GM21528 (cell line): Measurements from ENCODE around the gene MIOX.

Experiments
- ATAC-seq: cut with Tn5 transposase; IDR thresholded peaks from one replicate; pipeline ENCODE4 v1.9.1; 2021; ENCODE audit warnings: mild to moderate bottlenecking, moderate library complexity; ENCODE audit not compliant: unreplicated experiment, low FRiP score

Gene MIOX

DNA sequence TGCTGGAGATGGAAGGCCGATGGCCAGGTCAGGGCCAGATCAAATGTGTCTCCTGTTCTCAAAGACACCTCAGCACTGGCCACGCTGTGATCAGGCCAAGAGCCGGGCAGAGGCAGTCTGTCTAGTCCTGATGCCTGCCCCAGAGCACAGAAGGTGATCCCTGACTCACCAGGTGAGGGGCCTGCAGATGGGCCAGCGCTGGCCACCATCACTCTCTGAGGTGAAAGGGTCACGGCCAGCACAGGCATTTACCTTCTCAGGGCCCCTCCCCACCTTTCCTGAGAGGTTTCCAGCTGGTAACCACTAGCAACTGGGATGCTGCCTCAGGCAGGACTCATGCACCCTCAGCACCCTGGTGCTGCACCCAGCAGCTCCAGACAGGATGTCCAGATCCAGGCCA, 14.7 kb upstream of the MIOX start:
- no peak for ATAC-seq

- no peak for ATAC-seq
These were observed 13.6 kb upstream of the MIOX start for GRCh38 chr22:50473088-50473487.

DNA sequence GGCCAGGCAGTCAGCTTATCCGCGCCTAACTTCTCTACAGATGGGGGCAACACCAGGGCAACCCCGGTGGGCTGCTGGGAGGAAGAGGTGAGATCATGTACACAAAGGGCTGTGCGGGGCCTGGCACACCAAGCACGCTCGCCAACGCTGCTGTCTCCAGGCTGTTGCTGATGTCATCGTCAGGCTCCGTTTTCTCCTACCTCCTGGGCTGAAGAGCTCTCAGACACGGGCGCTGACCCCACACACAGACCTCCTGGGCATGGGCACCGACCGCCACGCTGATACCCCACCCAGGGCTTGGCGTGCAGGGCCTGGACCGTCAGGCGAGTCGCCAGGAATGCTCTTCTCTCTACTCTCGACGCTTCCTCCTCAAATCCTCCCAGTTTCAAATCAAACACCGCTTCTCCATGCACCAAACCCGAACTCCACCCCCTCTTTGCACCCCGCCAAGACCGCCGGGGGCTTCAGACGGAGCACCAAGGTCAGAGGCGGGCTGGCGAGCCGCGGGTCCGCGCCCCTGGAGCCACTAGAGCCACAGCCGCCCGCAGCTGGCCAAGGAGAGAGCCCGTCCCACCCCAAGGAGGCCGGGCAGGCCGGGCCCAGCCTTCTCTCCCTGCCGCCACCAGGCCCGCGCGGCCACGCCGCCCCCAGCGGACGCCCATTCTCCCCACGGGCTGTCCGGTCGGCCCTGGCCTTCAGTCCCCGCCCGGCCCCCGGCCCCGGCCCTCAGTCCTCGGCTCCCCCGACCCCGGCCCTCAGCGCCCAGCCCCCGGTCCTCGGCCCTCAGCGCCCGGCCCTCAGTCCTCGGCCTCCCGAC, 12.6 kb upstream of the MIOX start:
- no peak for ATAC-seq

- ATAC-seq = peak; percentile 57
These were observed 11.7 kb upstream of the MIOX start, which contains the start of gene SBF1 for GRCh38 chr22:50474710-50475651. SBF1 (minus strand) TSS chr22:50475035; CDS start chr22:50474840, 195 bp downstream.

DNA sequence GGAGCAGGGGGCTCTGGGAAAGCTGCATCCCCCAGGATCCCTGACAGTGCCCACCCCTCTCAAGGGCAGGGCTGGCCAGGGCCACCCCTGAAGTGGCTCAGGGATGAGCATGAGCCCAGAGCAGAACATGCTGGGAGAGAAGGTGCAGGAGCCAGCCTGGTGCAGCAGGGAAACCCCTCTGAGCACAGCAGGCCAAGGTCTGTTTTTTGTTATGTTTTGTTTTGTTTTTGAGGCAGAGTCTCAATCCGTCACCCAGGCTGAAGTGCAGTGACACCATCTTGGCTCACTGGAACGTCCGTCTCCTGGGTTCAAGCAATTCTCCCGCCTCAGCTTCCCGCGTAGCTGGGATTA, 11.0 kb upstream of the MIOX start:
- no peak for ATAC-seq

DNA sequence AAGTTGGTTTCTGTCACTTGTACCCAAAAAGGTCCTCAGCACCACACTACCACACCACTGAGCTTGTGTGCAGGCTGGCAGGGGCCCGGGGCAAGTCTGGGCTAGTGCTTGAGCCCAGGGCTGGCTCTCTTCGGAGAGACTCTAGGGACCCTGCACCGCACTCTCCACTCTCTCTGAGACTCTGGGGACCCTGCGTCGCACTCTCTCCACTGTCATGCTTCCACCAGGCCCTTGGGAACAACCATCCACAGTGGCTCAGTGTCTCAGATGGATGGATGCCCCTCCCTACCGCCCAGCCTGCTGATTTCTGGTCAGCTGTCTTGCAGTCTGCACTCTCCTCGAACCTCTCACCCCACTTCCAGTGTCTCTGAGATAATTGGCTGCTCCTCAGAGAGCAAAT, 9.8 kb upstream of the MIOX start:
- ATAC-seq = no peak

- no peak for ATAC-seq
These were observed 8.7 kb upstream of the MIOX start for GRCh38 chr22:50477923-50478322.

DNA sequence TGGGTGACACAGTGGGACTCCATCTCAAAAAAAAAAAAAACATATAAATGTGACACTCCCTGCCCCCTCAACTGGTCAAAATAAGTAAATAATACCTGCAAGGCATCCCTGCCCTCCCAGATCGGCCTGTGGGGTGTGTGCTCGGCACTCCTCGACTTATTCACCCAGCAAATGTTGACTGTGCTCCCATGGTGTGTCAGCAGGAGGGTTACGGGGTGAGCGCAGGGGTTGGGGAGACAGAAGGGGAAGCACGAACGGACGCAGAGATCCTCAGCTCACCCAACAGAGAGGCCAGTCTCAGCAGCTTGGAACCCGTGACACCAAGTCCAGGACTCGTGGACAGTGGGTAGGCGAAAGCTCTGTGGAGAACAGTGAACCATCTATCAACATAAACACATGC, 6.9 kb upstream of the MIOX start:
- no peak for ATAC-seq

DNA sequence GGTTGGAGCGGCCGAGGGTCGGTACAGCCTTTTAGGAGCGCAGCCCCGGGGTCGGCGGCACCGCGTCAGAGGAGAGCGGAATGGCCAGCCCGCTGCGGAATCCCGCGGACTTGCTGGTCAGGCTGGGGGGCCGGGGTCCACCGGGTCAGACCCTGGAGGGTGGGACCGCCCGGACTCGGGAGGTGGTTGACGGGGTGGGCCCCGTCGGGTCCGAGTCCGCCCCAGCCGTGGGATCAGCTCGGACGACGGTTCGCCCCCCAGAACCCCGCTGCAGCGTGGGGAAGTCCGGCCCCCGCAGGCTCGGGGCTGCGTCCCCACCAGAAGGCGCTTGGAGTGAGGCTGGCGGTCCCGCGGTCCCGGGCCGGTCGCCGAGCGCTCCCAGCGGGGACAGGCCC, 5.6 kb upstream of the MIOX start:
- no peak for ATAC-seq

DNA sequence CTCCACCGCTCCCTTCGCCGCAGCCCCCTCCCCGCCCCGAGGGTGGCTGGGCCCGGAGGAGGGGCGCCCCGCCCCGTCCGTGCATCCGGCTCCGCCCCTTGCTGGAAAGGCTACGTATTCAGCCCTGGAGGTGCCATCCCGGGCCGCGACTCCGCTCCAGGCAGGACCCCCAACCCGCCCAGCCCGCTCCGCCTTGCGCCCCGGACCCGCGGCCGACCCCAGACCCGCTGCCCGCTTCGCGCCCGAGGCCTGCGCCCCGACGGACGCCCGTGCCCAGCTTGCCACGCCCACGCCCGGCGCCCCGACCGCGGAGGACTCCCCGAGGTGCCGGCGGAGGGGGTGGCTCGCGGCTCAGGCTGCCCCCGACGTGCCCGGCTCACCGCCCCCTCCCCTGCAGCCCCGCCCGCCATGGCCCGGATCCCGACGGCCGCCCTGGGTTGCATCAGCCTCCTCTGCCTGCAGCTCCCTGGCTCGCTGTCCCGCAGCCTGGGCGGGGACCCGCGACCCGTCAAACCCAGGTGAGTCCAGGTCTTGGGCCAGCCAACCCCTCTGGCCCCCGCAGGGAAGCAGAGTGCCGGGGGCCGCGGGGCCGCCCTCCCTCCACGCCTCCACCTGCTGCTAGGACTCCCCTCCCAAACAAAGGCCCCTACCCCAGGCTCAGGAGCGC, 5.1 kb upstream of the MIOX start, which contains the start of gene ADM2:
TSS of gene ADM2 (plus strand) at position 104 of the 667 bp plus-strand sequence. CDS start at position 409, 305 bp downstream.
- no peak for ATAC-seq

GRCh38 chr22:50482107-50483074, 4.3 kb upstream of the MIOX start:
- ATAC-seq = no peak

DNA sequence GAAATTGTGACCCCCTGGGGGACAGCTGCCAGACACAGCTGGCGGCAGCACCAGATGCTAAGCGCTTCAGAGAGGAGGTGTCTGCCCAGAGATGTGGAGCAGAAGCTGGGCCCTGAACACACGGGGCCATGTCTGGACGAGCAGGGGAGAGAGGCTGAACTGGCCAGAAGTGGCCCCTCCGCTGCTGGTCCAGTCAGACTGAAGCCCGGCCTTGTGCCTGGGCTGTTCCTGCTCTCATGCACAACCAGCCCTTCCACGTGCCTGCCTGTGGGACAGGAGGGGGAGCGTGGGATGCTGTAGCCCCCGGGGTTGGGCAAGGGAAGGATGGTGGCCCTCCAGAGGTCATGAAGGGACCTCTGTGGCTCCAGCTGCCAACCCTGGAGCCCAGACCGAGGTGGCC, 3.6 kb upstream of the MIOX start:
- ATAC-seq = no peak

DNA sequence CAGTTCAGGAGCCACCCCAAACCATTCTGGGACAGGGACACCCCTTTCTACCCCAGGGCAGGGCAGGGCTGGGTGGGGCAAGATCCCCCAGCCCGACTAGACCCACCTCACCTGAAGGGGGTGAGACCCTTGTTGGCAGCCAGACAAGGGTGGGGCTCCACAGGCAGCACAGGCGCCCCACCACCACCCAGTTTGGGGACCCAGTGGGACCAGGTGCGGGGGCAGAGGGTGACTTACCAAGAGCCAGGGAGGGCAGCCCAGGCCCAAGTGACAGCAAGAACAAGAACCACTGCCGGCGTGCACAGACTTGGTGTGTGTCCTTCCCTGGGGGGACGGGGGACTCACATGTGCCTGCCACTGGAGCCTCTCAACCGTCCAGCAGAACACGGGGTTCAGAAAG, 3.1 kb upstream of the MIOX start:
- no peak for ATAC-seq

DNA sequence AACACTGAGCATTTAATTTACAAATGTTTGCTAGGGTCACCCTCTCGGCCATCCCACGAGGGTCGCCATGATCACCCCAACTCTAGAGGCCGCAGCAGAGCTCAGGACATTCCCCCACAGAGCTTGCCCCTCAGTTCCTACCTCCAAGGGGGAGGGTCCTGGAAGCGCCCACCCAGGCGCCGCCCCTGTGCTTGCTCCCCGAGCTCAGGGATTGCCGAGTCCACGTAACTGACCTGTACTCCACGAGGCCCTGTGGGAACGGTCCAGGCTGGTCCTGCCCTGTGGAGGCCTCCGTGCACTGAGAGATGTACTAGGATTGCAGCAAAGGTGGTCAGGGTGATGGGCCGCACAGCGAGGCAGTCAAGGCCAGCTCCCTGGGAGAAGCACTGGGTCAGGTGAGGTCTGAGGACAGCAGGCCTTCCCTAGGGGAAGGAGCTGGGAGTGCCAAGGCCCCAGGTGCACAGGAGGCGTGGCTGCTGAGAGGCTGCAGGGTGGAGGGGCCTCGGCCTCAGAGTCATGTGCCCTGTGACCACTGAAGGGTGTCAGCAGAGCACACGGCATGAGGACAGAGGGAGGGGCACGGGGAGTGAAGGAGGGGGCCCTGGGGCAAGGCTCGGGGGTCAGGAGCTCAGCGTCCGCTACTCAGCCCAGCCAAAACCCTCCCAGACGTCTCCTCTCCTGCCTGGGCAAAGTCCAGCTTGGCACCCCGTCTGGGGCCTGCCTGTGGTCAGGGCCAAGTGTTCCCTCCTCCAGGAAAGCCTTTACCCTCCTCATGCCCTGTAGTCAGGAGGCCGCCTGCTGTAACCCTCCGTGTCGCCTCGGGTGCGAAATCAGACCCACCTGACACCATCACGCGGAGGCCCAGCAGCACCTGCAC, 2.4 kb upstream of the MIOX start:
- ATAC-seq = no peak

DNA sequence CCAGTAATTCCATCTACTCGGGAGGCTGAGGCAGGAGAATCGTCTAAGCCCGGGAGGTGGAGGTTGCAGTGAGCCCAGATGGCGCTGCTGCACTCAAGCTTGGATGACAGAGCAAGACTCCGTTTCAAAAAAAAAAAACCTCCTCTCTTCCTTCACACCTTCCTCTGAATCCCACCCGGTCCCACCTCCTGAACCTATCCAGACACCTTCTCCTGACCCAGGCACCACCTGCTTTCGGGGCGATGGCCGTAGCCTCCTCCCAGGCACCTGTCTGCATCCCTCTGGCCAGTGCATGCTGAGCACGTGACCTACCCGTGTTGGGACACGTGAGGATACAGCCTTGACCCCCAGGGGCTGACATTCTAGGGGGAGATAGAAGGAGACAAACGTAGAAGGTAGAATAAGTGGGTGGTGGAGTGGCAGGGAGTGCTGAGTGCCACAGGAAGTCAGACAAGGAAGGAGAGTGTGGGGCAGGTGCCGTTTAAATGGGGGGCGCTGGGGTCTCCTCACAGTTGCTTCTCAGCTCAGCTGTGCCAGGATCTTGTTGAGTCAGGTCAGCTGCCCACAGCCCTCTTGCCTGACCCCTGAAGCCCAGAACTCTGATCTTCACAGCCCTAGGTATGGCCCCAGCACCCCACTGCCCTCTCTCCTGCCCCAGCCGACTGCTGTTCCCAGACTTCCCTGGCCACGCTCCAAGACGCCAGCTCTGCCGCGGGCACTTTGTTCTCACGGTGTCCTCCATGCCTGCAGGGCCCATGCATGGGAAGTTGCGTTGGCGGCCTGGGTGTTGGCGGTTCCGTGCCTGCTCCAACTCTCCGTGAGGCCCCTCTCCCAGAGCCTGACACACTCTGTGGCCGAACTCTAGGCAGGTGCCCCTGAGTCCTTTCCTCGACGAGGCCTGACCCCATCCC, 1.2 kb upstream of the MIOX start:
- no peak for ATAC-seq

- no peak for ATAC-seq
These were observed 789 bp downstream of the MIOX start for GRCh38 chr22:50487290-50488005.

- no peak for ATAC-seq
These were observed 1.5 kb downstream of the MIOX start for GRCh38 chr22:50488006-50488677.
